ENCODE data around the gene LAMA5. TPM values are rescaled to one million over a fixed set of nuclear protein-coding genes. Genes with fewer than 3 reads are reported as not detected.

The LAMA5 gene
- total RNA-seq, 1 donor from 2014 or later, result 34.5 TPM

DNA sequence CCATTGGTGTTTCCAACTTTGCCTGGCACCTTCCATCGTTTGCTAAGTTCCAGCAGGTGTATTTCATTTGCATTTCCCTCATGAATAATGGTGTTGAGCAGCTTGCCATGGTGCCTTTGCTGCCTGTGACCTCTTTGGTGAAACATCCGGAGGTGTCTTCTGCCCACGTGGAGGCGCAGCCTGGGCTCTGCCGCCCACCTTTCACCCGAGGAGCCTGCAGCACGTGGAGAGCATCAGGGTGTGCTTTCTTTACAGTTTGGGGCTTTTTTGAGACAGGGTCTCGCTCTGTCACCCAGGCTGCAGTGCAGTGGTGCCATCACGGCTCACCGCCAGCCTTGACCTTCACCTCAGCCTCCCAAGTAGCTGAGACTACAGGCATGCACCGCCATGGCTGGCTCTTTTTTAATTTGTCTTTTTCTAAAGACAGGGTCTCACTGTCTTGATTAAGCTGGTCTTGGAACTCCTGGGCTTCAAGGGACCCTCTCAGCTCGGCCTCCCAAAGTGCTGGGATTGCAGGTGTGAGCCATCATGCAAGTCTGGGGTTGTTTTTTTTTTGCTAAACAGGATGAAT is 67.4 kb downstream of the LAMA5 start:
- peaks cover 18% of the 10 kb centered on the region for H3K36me3 Mint-ChIP-seq (ENCODE audit: low read depth, unreplicated experiment)
- H3K4me3 Mint-ChIP-seq (ENCODE audit: unreplicated experiment), result no peak overlapping the region
- no peak for TF ChIP-seq CTCF (IDR thresholded peaks at IDR 0.05; ENCODE audit: unreplicated experiment)
- DNase-seq (ENCODE audit: low spot score), result no peak
- no peaks in the 10 kb centered on the region for H3K9me3 Mint-ChIP-seq (ENCODE audit: unreplicated experiment)
- no peak overlapping the region for H3K27ac Mint-ChIP-seq (ENCODE audit: unreplicated experiment)
- peaks cover 11% of the 10 kb centered on the region for H3K27me3 Mint-ChIP-seq (ENCODE audit: unreplicated experiment)
- peaks cover 12% of the 10 kb centered on the region for H3K4me1 Mint-ChIP-seq (ENCODE audit: unreplicated experiment)

DNA sequence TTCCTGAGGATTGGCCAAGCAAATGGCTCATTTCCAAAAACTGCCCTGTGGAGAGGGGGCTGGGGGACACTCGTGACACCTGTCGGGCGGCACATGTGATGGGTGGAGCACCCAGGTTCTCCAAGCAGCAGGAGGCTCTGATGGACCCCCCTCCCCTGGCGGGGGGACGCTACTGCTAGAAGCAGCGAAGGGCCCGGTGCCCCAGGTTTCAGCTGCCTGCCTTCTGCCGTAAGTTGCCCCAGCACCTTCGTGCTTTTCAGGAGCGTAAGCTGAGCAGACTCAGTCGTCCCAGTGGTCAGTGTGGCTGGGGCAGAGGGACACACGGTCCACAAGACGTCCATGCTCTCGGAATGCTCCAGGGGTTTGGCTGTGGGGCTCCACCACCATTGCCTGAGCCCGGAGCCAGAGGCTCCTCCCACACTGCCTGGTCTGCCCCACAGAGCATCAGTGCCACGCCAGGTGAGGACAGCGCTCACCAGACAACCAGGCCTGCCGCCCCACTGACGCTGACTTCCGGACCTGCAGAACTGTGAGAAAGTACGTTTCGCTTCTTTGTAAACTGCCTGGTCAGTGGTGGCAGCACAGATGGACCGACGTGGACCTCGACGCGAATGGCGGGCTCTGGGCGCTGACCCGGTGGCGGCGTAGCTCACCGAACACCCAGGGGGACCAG is 68.4 kb downstream of the LAMA5 start:
- TF ChIP-seq CTCF (IDR thresholded peaks at IDR 0.05; ENCODE audit: unreplicated experiment), result no peak
- Mint-ChIP-seq H3K36me3 (ENCODE audit: low read depth, unreplicated experiment) (peaks cover 16% of the 10 kb centered on the region), H3K4me3 (ENCODE audit: unreplicated experiment) (no peak overlapping the region), H3K9me3 (ENCODE audit: unreplicated experiment) (no peaks in the 10 kb centered on the region), H3K27me3 (ENCODE audit: unreplicated experiment) (peaks cover 8% of the 10 kb centered on the region), H3K4me1 (ENCODE audit: unreplicated experiment) (peaks cover 4% of the 10 kb centered on the region), H3K27ac (ENCODE audit: unreplicated experiment) (no peak overlapping the region)
- DNase-seq (ENCODE audit: low spot score), result no peak

DNA sequence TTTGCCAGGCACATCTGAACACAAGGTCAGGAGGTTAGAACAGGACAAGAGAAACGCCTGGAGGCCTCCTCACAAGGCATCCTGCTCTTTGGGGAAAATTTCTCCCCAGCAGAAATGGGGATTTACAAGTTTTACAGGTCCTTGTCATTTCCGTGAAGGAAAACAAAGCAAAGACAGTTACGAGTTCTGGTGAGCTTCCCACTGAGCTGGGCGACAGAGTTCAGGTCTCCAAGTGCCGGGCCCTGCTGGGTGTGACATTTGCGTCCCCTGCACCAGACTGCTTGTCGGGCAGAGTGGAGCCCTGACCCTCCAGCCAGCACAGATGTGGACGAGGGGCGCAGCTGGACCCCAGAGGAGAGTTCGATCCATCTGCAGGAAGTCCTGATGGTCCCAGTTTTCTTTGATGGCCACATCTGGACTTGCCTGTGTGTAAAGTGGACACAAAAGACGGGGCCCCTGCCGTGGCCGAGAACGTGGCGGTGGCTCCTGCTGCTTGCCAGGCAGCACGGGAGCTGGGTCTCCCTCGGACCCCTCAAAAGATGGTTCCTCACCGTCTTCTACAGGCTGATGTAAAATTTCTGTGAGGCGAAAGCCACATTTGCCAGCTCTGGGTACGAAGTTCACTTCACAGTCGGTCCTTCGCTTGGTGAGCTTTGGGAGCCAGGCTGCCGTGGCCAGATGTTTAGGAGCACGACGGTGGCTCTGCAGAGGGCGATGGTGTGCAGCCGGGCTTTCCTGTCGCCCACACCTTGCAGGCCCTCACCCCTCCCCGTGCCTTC is 69.5 kb downstream of the LAMA5 start:
- Mint-ChIP-seq H3K9me3 (ENCODE audit: unreplicated experiment) (no peaks in the 10 kb centered on the region), H3K36me3 (ENCODE audit: low read depth, unreplicated experiment) (peaks cover 20% of the 10 kb centered on the region), H3K27me3 (ENCODE audit: unreplicated experiment) (peaks cover 8% of the 10 kb centered on the region), H3K4me3 (ENCODE audit: unreplicated experiment) (no peak overlapping the region), H3K27ac (ENCODE audit: unreplicated experiment) (no peak overlapping the region), H3K4me1 (ENCODE audit: unreplicated experiment) (peaks cover 4% of the 10 kb centered on the region)
- no peak for TF ChIP-seq CTCF (IDR thresholded peaks at IDR 0.05; ENCODE audit: unreplicated experiment)
- DNase-seq (ENCODE audit: low spot score), result no peak

DNA sequence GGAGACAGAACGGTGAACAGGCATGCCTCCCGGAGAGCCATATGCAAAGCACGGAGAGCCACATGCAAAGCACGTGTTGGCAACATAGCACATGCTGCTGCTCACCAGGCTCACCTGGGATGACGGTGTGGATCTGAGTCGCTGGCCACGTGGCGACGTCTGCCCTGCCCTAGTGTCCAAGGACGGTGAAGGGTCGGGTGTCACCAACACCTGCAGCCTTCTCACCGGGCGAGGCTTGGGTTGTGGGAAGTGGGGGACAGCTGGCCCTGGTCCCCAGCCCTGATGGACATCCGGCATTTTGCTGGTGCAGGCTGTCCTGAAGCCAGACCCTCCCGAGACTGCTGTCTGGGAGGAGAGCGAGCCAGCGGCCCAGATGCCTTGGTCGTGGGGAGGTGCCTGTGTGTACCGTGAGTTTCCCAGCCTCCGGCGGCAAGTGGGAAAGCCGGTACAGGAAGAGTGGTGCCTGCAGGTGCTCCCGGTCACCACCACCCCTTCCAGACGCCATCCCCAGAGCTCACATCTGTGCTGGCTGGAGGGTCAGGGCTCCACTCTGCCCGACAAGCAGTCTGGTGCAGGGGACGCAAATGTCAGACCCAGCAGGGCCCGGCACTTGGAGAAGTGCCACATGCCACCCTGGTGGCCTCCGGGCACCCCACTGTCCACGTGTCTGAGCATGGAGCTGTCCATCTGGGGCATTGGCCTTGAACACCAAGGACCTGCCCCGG is 70.2 kb downstream of the LAMA5 start:
- Mint-ChIP-seq H3K36me3 (ENCODE audit: low read depth, unreplicated experiment) (peaks cover 23% of the 10 kb centered on the region), H3K9me3 (ENCODE audit: unreplicated experiment) (no peaks in the 10 kb centered on the region), H3K4me3 (ENCODE audit: unreplicated experiment) (no peak overlapping the region), H3K27me3 (ENCODE audit: unreplicated experiment) (peaks cover 6% of the 10 kb centered on the region), H3K4me1 (ENCODE audit: unreplicated experiment) (peaks cover 4% of the 10 kb centered on the region), H3K27ac (ENCODE audit: unreplicated experiment) (no peak overlapping the region)
- no peak for DNase-seq (ENCODE audit: low spot score)
- no peak for TF ChIP-seq CTCF (IDR thresholded peaks at IDR 0.05; ENCODE audit: unreplicated experiment)
